ENCODE data around the gene MNT.

MNT gene

GRCh38 chr17:2375406-2375805 is 25.5 kb downstream of the MNT start:
- Histone ChIP-seq H2AFZ (ENCODE audit: low read depth, low read length) (no peak overlapping the region), H3K9me3 (ENCODE audit: insufficient read depth, low read length) (no peaks in the 10 kb centered on the region), H3K27ac (ENCODE audit: low read length) (no peak overlapping the region), H3K79me2 (ENCODE audit: low read length) (no peaks in the 10 kb centered on the region), H3K27me3 (ENCODE audit: low read depth, low read length) (no peaks in the 10 kb centered on the region), H4K20me1 (ENCODE audit: insufficient read depth, low read length) (no peaks in the 10 kb centered on the region), H3K9ac (ENCODE audit: low read length) (no peak overlapping the region), H3K4me3 (ENCODE audit: low read length) (no peak overlapping the region), H3K4me2 (ENCODE audit: low read length) (no peak overlapping the region), H3K36me3 (replicated peaks; ENCODE audit: low read depth, low read length) (no peaks in the 10 kb centered on the region), H3K4me1 (ENCODE audit: low read length) (no peaks in the 10 kb centered on the region)
- no peak for TF ChIP-seq EZH2phosphoT487 (IDR thresholded peaks at IDR 0.05; ENCODE audit: low read depth)
- TF ChIP-seq, protein P1, sequence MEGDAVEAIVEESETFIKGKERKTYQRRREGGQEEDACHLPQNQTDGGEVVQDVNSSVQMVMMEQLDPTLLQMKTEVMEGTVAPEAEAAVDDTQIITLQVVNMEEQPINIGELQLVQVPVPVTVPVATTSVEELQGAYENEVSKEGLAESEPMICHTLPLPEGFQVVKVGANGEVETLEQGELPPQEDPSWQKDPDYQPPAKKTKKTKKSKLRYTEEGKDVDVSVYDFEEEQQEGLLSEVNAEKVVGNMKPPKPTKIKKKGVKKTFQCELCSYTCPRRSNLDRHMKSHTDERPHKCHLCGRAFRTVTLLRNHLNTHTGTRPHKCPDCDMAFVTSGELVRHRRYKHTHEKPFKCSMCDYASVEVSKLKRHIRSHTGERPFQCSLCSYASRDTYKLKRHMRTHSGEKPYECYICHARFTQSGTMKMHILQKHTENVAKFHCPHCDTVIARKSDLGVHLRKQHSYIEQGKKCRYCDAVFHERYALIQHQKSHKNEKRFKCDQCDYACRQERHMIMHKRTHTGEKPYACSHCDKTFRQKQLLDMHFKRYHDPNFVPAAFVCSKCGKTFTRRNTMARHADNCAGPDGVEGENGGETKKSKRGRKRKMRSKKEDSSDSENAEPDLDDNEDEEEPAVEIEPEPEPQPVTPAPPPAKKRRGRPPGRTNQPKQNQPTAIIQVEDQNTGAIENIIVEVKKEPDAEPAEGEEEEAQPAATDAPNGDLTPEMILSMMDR (IDR thresholded peaks at IDR 0.05; ENCODE audit: low read depth, low read length) = no peak

- Histone ChIP-seq H3K9me3 (ENCODE audit: insufficient read depth, low read length) (no peaks in the 10 kb centered on the region), H4K20me1 (ENCODE audit: insufficient read depth, low read length) (no peaks in the 10 kb centered on the region), H2AFZ (ENCODE audit: low read depth, low read length) (no peak overlapping the region), H3K27ac (ENCODE audit: low read length) (no peak overlapping the region), H3K27me3 (ENCODE audit: low read depth, low read length) (no peaks in the 10 kb centered on the region), H3K4me3 (ENCODE audit: low read length) (no peak overlapping the region), H3K36me3 (replicated peaks; ENCODE audit: low read depth, low read length) (no peaks in the 10 kb centered on the region), H3K4me1 (ENCODE audit: low read length) (no peaks in the 10 kb centered on the region), H3K79me2 (ENCODE audit: low read length) (no peaks in the 10 kb centered on the region), H3K9ac (ENCODE audit: low read length) (no peak overlapping the region), H3K4me2 (ENCODE audit: low read length) (no peak overlapping the region)
- TF ChIP-seq, protein P1 (IDR thresholded peaks at IDR 0.05; ENCODE audit: low read depth, low read length) = no peak
- TF ChIP-seq EZH2phosphoT487 (IDR thresholded peaks at IDR 0.05; ENCODE audit: low read depth) = no peak
These were observed 26.1 kb downstream of the MNT start for GRCh38 chr17:2374549-2375285.

DNA sequence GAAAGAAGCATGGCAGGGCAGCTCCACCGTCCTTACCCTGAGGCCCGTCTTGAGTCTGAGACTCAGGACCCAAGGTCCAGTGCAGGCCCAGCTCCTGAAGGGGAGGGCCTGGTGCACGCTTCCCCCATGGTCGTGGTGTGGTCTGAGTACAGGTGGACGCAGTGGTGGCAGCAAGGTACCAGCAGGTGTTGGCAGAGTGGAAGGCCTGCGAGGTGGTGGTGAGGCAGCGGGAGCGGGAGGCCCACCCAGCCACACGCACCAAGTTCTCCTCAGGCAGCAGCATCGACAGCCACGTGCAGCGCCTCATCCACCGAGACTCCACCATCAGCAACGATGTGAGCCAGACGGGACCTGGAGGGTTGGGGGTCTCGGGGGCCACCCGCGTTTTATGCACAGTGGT is 27.7 kb downstream of the MNT start:
- H3K9me3 ChIP-seq (ENCODE audit: insufficient read depth, low read length) = no peaks in the 10 kb centered on the region
- H3K27ac ChIP-seq (ENCODE audit: low read length) = no peak overlapping the region
- no peak overlapping the region for H3K9ac ChIP-seq (ENCODE audit: low read length)
- no peak overlapping the region for H2AFZ ChIP-seq (ENCODE audit: low read depth, low read length)
- H3K4me1 ChIP-seq (ENCODE audit: low read length) = no peaks in the 10 kb centered on the region
- TF ChIP-seq, protein P1 (IDR thresholded peaks at IDR 0.05; ENCODE audit: low read depth, low read length) = no peak
- TF ChIP-seq EZH2phosphoT487 (IDR thresholded peaks at IDR 0.05; ENCODE audit: low read depth) = no peak
- no peaks in the 10 kb centered on the region for H3K79me2 ChIP-seq (ENCODE audit: low read length)
- no peak overlapping the region for H3K4me3 ChIP-seq (ENCODE audit: low read length)
- no peaks in the 10 kb centered on the region for H4K20me1 ChIP-seq (ENCODE audit: insufficient read depth, low read length)
- H3K36me3 ChIP-seq (replicated peaks; ENCODE audit: low read depth, low read length) = no peaks in the 10 kb centered on the region
- H3K4me2 ChIP-seq (ENCODE audit: low read length) = no peak overlapping the region
- no peaks in the 10 kb centered on the region for H3K27me3 ChIP-seq (ENCODE audit: low read depth, low read length)

DNA sequence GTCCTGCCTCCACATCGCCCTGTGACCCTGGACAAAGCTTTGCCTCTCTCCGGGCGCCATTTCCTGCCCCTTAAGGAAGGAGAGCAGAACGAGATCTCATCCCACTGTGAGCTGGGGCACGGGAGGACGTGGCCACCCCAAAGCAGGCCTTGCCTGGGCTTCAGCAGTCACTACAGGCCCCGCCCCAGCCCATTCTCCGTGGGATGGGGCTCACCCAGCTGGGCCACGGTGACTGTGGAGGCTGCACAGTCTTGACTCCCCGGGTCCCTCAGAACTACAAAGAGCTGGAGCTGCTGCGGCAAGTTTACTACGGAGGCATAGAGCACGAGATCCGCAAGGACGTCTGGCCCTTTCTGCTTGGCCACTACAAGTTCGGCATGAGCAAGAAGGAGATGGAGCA is 28.2 kb downstream of the MNT start:
- Histone ChIP-seq H2AFZ (ENCODE audit: low read depth, low read length) (no peak overlapping the region), H3K9ac (ENCODE audit: low read length) (no peak overlapping the region), H3K27ac (ENCODE audit: low read length) (no peak overlapping the region), H3K4me3 (ENCODE audit: low read length) (no peak overlapping the region), H3K9me3 (ENCODE audit: insufficient read depth, low read length) (no peaks in the 10 kb centered on the region), H3K79me2 (ENCODE audit: low read length) (no peaks in the 10 kb centered on the region), H3K4me1 (ENCODE audit: low read length) (no peaks in the 10 kb centered on the region), H3K27me3 (ENCODE audit: low read depth, low read length) (no peaks in the 10 kb centered on the region), H4K20me1 (ENCODE audit: insufficient read depth, low read length) (no peaks in the 10 kb centered on the region), H3K4me2 (ENCODE audit: low read length) (no peak overlapping the region), H3K36me3 (replicated peaks; ENCODE audit: low read depth, low read length) (no peaks in the 10 kb centered on the region)
- no peak for TF ChIP-seq EZH2phosphoT487 (IDR thresholded peaks at IDR 0.05; ENCODE audit: low read depth)
